Fibroblast of pulmonary artery (primary cell): ENCODE data around the gene STMN3.

ENCODE experiments used
- DNase-seq: peaks from one replicate; pipeline ENCODE4 v3.0.0-alpha.2; 2010; ENCODE audit warnings: low read depth
- H3K4me3 ChIP-seq: replicated peaks from 2 replicates; pipeline ENCODE4 v1.5.1; 2011; ENCODE audit warnings: low read depth, mild to moderate bottlenecking, control low read depth, low read length, moderate library complexity
- CTCF ChIP-seq: IDR thresholded peaks from 2 replicates; pipeline ENCODE4 v1.5.1; 2011; ENCODE audit warnings: mild to moderate bottlenecking, control low read depth, low read length, inconsistent platforms; ENCODE audit errors: missing control alignments

The STMN3 gene

DNA sequence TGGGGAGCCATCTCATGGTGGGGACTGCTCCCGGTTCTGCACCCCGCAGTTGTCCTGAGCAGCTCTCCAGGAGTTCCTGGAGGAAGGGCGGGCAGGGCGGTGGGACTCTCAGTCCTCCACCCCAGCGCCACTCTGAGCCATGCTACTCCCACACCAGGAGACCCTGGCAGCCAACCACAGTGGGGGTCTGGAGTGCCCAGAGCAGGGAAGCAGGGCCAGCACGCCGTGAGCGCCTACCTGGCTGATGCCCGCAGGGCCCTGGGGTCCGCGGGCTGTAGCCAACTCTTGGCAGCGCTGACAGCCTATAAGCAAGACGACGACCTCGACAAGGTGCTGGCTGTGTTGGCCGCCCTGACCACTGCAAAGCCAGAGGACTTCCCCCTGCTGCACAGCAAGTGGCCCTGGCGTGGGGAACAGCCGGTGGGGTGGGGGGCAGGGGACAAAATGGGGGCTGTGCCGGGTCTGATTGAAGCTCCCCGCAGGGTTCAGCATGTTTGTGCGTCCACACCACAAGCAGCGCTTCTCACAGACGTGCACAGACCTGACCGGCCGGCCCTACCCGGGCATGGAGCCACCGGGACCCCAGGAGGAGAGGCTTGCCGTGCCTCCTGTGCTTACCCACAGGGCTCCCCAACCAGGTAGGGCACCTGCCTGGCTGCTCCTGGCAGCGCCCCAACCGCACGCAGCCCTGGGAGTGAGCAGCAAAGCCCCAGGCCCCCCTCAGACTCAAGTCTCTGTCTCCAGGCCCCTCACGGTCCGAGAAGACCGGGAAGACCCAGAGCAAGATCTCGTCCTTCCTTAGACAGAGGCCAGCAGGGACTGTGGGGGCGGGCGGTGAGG, 41.6 kb upstream of the STMN3 start:
- no peak overlapping the region for H3K4me3 ChIP-seq
- DNase-seq, result no peak
- no peak for TF ChIP-seq CTCF

DNA sequence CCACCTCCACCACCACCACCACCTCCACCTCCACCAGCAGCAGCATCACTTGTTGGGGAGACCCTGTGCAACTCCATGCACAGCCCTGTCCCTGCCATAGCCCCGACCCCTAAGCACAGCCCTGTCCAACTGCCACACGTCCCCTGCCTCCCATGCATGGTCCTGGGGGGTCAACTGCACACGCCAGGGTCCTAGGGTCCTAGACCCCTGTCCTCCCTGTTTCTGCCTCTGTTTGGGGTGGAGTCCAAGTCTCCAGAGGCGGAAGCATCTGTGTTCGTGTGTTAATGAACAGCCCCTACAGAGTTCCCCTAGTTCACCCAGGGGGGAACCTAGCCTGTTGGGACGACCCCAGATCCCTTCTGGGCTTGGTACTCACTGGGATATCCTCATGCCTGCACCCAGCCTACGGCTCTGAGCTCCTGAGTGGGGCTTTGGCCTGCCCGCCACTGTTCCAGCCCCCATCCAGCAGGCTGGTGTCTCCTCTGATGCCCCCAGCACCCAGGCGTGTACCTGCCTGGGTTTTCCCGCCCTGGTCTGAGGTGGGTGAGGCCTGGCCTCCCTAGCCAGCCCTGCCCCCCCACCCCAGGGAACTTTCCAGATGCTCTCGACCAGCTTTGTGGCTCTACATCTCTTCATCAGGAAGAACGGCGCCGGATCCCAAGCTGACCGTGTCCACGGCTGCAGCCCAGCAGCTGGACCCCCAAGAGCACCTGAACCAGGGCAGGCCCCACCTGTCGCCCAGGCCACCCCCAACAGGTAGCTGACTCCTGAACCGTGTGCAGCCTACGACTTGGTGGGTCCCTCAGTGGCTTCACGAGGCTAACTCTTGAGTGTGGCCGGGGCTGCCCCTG, 40.7 kb upstream of the STMN3 start:
- TF ChIP-seq CTCF, result no peak
- no peak overlapping the region for H3K4me3 ChIP-seq
- DNase-seq, result no peak

GRCh38 chr20:63693083-63693732, 40.0 kb upstream of the STMN3 start:
- no peak for TF ChIP-seq CTCF
- DNase-seq, result no peak

DNA sequence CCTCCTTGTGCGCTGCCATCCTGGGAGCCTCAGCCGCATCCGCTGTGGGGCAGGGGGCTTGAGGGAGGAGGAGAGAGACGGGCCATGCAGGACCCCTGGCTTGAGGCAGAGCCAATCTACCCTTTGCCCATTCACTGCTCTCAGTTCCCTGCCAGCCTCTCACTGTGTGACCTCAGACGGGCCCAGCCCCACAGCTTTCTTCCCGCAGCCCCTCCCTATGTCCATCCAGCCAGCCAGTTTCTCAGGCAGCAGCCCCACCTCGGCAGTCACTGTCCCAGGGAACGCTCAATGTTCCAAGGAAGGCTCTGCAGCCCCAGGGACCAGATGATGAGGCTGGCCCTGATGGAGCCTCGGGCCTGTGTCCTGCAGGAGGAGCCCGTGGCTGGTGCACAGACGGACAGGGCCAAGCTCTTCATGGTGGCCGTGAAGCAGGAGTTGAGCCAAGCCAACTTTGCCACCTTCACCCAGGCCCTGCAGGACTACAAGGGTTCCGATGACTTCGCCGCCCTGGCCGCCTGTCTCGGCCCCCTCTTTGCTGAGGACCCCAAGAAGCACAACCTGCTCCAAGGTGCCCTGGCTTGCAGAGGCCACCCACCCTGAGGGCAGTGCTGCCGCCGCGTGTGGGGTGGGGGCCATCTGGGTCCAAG, 39.3 kb upstream of the STMN3 start:
- no peak for TF ChIP-seq CTCF
- no peak overlapping the region for H3K4me3 ChIP-seq
- DNase-seq, result no peak

More at GRCh38 chr20:63693083-63693732, 40.0 kb upstream of the STMN3 start:
- no peak overlapping the region for H3K4me3 ChIP-seq

DNA sequence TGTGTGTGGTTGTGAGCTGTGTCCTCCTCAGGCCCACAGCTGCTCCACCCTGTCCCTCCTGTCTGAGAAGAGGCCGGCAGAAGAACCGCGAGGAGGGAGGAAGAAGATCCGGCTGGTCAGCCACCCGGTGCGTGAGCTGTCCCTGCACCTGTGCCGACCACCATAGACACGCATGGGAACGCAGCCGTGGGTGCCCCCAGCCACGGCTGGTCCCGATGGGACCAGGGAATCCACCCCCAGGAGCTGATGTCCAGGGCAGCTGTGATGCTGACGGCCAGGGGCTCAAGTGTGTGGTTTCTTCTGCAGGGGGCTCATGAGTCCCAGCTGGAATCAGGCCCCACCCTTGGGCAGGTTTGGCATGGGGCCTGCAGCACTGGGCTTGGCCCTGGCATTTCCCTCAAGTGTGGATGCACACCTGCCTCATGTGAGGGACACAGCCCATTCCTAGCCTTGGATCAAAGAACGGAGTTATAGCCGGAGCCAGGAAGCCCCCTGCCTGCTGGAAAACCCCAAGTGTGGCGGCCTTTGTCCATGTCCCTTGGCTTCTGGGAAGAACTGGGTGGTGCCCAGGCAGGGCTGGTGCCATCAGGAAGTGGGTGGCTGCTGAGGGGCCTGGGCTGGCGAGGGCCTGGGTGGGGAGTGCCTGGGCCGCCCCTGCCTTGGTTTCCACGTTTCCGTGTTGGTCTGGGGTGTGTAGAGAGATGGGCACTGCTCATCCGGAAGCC, 38.6 kb upstream of the STMN3 start:
- no peak for DNase-seq
- no peak for TF ChIP-seq CTCF
- H3K4me3 ChIP-seq, result no peak overlapping the region
